ENCODE measurements around the gene TERF2IP.
A peak's percentile ranks its signal among the peaks of the same experiment; 100 is the strongest.

TERF2IP gene

DNA sequence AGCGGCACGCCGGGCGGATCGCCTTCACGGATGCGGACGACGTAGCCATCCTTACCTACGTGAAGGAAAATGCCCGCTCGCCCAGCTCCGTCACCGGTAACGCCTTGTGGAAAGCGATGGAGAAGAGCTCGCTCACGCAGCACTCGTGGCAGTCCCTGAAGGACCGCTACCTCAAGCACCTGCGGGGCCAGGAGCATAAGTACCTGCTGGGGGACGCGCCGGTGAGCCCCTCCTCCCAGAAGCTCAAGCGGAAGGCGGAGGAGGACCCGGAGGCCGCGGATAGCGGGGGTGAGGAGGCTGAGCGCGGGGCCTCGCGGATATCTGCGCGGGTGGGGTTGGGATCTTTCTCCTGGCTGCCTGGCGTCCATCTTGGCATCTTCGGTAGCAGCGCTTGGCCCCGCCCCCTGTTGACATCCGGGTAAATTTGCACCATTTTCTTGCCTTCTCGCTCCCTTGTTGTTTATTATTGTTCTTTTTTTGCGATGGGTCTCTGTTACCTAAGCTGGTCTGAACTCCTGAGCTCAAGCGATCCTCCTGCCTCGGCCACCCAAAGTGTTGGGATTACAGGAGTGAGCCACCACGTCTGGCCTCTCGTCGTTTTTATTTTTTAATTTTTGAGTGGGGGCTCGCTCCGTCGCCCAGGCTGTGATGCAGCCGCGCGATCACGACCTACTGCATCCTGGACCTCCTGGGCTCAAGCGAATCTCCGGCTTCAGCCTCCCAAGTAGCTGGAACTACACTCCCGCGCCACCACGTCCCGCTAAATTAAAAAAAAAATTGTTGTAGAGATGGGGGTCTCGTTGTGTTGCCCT, 898 bp downstream of the TERF2IP start (continued):
- TF ChIP-seq, protein P1, sequence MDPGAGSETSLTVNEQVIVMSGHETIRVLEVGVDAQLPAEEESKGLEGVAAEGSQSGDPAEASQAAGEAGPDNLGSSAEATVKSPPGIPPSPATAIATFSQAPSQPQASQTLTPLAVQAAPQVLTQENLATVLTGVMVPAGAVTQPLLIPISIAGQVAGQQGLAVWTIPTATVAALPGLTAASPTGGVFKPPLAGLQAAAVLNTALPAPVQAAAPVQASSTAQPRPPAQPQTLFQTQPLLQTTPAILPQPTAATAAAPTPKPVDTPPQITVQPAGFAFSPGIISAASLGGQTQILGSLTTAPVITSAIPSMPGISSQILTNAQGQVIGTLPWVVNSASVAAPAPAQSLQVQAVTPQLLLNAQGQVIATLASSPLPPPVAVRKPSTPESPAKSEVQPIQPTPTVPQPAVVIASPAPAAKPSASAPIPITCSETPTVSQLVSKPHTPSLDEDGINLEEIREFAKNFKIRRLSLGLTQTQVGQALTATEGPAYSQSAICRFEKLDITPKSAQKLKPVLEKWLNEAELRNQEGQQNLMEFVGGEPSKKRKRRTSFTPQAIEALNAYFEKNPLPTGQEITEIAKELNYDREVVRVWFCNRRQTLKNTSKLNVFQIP (CRISPR knock-in tag; IDR thresholded peaks at IDR 0.05; ENCODE audit: borderline replicate concordance, low read depth) = no peak
- no peak for TF ChIP-seq TOX (CRISPR knock-in tag; IDR thresholded peaks at IDR 0.05; ENCODE audit: borderline replicate concordance)

DNA sequence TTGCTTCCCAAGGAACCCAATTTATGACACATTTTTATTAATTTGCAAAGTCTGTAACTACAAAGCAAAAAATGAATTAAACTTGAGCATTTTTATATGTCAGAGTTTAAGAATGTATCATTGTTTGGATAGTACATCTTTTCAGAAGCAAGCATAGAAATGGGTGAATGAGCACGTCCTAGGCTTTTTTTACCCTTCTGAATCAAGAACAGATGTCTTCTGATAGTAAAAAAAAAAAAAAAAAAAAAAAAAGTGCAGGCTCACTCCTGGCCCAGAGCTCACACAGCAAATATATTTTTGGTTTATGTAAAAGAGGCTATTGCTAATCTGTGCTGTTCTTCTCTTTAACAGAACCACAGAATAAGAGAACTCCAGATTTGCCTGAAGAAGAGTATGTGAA, 6.3 kb downstream of the TERF2IP start:
- peak; percentile 75 for ATAC-seq
- TF ChIP-seq ZNF8 (CRISPR knock-in tag; IDR thresholded peaks at IDR 0.05) (no peak), ZNF565 (CRISPR knock-in tag; conservative IDR thresholded peaks at IDR 0.05; ENCODE audit: low read depth) (no peak), ZC3H10 (CRISPR knock-in tag; IDR thresholded peaks at IDR 0.05) (no peak), PPARA (CRISPR knock-in tag; IDR thresholded peaks at IDR 0.05; ENCODE audit: borderline replicate concordance) (no peak), CSDC2 (CRISPR knock-in tag; IDR thresholded peaks at IDR 0.05) (no peak), GLIS3 (CRISPR knock-in tag; IDR thresholded peaks at IDR 0.05) (no peak), ZNF70 (CRISPR knock-in tag; IDR thresholded peaks at IDR 0.05) (no peak), OSR1 (CRISPR knock-in tag; IDR thresholded peaks at IDR 0.05) (no peak), RARB (CRISPR knock-in tag; IDR thresholded peaks at IDR 0.05) (no peak), ISL1 (CRISPR knock-in tag; IDR thresholded peaks at IDR 0.05) (no peak), SNAI2 (CRISPR knock-in tag; IDR thresholded peaks at IDR 0.05) (no peak), TOX (CRISPR knock-in tag; IDR thresholded peaks at IDR 0.05; ENCODE audit: borderline replicate concordance) (no peak), ARNTL (CRISPR knock-in tag; IDR thresholded peaks at IDR 0.05; ENCODE audit: borderline replicate concordance, low read depth) (no peak)
- TF ChIP-seq, protein P1 (CRISPR knock-in tag; IDR thresholded peaks at IDR 0.05; ENCODE audit: borderline replicate concordance, low read depth) = no peak

DNA sequence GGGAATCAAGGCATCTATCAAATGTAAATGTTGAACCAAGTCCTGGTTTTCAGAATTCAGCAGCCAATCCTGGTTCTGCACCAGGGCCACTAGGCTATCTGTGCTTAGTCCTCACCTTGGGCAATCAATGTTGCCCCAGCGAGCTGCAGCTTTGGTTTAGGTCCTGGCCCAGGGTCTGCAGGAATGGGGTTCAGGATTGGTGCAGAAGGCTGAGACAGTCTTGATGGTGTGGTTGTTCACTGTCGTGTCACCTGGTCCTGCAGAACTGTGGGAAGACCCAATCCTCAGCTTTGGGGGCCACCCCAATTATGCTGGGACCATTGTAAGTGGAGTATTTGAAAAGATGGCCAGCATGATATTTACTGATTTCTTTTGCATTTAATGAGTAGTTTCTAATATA, 10.6 kb downstream of the TERF2IP start:
- ATAC-seq = no peak
- TF ChIP-seq ARNTL (CRISPR knock-in tag; IDR thresholded peaks at IDR 0.05; ENCODE audit: borderline replicate concordance, low read depth) = no peak
- TF ChIP-seq TCF4 (CRISPR knock-in tag; IDR thresholded peaks at IDR 0.05; ENCODE audit: borderline replicate concordance) = no peak
- no peak for TF ChIP-seq OSR1 (CRISPR knock-in tag; IDR thresholded peaks at IDR 0.05)
- no peak for TF ChIP-seq BACH2 (CRISPR knock-in tag; IDR thresholded peaks at IDR 0.05; ENCODE audit: borderline replicate concordance)
- TF ChIP-seq, protein P2, sequence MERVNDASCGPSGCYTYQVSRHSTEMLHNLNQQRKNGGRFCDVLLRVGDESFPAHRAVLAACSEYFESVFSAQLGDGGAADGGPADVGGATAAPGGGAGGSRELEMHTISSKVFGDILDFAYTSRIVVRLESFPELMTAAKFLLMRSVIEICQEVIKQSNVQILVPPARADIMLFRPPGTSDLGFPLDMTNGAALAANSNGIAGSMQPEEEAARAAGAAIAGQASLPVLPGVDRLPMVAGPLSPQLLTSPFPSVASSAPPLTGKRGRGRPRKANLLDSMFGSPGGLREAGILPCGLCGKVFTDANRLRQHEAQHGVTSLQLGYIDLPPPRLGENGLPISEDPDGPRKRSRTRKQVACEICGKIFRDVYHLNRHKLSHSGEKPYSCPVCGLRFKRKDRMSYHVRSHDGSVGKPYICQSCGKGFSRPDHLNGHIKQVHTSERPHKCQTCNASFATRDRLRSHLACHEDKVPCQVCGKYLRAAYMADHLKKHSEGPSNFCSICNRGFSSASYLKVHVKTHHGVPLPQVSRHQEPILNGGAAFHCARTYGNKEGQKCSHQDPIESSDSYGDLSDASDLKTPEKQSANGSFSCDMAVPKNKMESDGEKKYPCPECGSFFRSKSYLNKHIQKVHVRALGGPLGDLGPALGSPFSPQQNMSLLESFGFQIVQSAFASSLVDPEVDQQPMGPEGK (CRISPR knock-in tag; IDR thresholded peaks at IDR 0.05; ENCODE audit: borderline replicate concordance) = no peak
- TF ChIP-seq GLIS3 (CRISPR knock-in tag; IDR thresholded peaks at IDR 0.05) = no peak
- no peak for TF ChIP-seq SNAI2 (CRISPR knock-in tag; IDR thresholded peaks at IDR 0.05)
- TF ChIP-seq ZFP30 (CRISPR knock-in tag; IDR thresholded peaks at IDR 0.05) = no peak
- TF ChIP-seq, protein P3, sequence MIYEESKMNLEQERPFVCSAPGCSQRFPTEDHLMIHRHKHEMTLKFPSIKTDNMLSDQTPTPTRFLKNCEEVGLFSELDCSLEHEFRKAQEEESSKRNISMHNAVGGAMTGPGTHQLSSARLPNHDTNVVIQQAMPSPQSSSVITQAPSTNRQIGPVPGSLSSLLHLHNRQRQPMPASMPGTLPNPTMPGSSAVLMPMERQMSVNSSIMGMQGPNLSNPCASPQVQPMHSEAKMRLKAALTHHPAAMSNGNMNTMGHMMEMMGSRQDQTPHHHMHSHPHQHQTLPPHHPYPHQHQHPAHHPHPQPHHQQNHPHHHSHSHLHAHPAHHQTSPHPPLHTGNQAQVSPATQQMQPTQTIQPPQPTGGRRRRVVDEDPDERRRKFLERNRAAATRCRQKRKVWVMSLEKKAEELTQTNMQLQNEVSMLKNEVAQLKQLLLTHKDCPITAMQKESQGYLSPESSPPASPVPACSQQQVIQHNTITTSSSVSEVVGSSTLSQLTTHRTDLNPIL (CRISPR knock-in tag; IDR thresholded peaks at IDR 0.05; ENCODE audit: low read depth) = no peak
- no peak for TF ChIP-seq ZNF565 (CRISPR knock-in tag; conservative IDR thresholded peaks at IDR 0.05; ENCODE audit: low read depth)
- TF ChIP-seq ZFP3 (CRISPR knock-in tag; IDR thresholded peaks at IDR 0.05) = no peak
- TF ChIP-seq, protein P1 (CRISPR knock-in tag; IDR thresholded peaks at IDR 0.05; ENCODE audit: borderline replicate concordance, low read depth) = no peak
- TF ChIP-seq RARB (CRISPR knock-in tag; IDR thresholded peaks at IDR 0.05) = no peak
- TF ChIP-seq ESRRG (CRISPR knock-in tag; IDR thresholded peaks at IDR 0.05) = no peak
- no peak for TF ChIP-seq ZNF70 (CRISPR knock-in tag; IDR thresholded peaks at IDR 0.05)
- no peak for TF ChIP-seq ISL1 (CRISPR knock-in tag; IDR thresholded peaks at IDR 0.05)
- TF ChIP-seq, protein P4, sequence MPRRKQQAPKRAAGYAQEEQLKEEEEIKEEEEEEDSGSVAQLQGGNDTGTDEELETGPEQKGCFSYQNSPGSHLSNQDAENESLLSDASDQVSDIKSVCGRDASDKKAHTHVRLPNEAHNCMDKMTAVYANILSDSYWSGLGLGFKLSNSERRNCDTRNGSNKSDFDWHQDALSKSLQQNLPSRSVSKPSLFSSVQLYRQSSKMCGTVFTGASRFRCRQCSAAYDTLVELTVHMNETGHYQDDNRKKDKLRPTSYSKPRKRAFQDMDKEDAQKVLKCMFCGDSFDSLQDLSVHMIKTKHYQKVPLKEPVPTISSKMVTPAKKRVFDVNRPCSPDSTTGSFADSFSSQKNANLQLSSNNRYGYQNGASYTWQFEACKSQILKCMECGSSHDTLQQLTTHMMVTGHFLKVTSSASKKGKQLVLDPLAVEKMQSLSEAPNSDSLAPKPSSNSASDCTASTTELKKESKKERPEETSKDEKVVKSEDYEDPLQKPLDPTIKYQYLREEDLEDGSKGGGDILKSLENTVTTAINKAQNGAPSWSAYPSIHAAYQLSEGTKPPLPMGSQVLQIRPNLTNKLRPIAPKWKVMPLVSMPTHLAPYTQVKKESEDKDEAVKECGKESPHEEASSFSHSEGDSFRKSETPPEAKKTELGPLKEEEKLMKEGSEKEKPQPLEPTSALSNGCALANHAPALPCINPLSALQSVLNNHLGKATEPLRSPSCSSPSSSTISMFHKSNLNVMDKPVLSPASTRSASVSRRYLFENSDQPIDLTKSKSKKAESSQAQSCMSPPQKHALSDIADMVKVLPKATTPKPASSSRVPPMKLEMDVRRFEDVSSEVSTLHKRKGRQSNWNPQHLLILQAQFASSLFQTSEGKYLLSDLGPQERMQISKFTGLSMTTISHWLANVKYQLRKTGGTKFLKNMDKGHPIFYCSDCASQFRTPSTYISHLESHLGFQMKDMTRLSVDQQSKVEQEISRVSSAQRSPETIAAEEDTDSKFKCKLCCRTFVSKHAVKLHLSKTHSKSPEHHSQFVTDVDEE (CRISPR knock-in tag; IDR thresholded peaks at IDR 0.05) = no peak
- no peak for TF ChIP-seq ZNF8 (CRISPR knock-in tag; IDR thresholded peaks at IDR 0.05)
- TF ChIP-seq CSDC2 (CRISPR knock-in tag; IDR thresholded peaks at IDR 0.05) = no peak
- TF ChIP-seq TOX (CRISPR knock-in tag; IDR thresholded peaks at IDR 0.05; ENCODE audit: borderline replicate concordance) = no peak
